ENCODE results near the gene IL24.
"Not testable (repeated sequence)": the region's sequence is repeated elsewhere in the genome, so short reads cannot be mapped to it uniquely, and the experiment has no call there.

The IL24 gene

GRCh38 chr1:206897175-206897574, at the start of gene IL24:
Gene IL24, plus strand, starts transcription at chr1:206897443. Its CDS starts 390 bp downstream, at chr1:206897833.
- DNase-seq = no peak

- no peak for DNase-seq
Observed at GRCh38 chr1:206847946-206848345, 49.3 kb upstream of the IL24 start.

DNA sequence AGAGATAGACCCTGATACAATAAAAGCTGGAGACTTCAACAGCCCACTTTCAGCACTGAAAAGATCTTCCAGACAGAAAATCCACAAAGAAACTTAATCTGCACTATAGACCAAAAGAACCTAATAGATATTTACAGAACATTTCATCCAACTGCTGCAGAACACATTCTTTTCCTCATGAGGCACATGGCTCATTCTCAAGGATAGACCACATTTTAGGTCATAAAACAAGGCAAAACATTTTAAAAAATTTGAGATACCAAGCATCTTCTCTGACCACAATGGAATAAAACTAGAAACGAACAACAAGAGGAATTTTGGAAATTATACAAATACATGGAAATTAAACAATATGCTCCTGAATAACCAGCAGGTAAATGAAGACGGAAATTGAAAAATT, 46.8 kb upstream of the IL24 start:
- DNase-seq = no peak

- no peak for DNase-seq
Observed at GRCh38 chr1:206851341-206852010, 45.8 kb upstream of the IL24 start.

- not testable (repeated sequence) for DNase-seq
Observed at GRCh38 chr1:206852662-206853061, 44.6 kb upstream of the IL24 start.

DNA sequence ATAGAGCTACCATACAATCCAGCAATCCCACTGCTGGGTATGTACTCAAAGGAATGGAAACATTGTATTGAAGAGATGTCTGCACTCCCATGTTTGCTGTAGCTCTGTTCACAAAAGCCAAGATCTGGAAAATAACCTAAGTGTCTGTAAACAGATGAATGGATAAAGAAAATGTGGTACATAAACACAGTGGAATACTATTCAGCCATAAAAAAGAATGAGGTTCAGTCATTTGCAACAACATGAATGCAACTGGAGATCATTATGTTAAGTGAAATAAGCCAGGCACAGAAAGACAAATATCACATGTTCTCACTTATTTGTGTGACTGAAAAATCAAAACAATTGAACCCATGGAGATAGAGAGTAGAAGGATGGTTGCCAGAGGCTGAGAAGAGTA, 43.5 kb upstream of the IL24 start:
- DNase-seq = not testable (repeated sequence)

GRCh38 chr1:206854401-206855129, 42.7 kb upstream of the IL24 start:
- DNase-seq = no peak

GRCh38 chr1:206855859-206856258, 41.4 kb upstream of the IL24 start:
- DNase-seq = no peak

- peak; percentile 23 for DNase-seq
Observed at GRCh38 chr1:206856674-206857464, 40.4 kb upstream of the IL24 start.

- peak; percentile 16 for DNase-seq
Observed at GRCh38 chr1:206859082-206859521, 38.1 kb upstream of the IL24 start.

DNA sequence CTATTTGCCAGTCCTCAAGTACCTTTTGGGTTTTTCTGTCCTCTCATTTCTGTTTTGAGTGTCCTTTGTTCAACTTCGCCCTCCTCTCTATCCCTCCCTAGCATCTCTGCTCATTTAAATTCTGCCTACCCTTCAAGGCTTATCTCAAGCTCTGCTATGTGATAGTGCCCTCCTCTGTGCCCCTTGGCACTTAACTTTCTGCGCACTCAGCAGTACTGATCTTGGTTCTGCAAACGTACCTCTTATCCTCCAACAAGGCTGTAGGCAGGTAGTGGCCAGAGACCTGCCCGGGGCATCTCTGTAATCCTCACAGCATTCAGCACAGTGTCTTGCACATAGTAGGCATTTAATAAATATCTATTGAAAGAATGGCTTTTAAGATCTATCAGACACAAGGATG, 37.1 kb upstream of the IL24 start:
- no peak for DNase-seq

GRCh38 chr1:206863266-206863665, 34.0 kb upstream of the IL24 start:
- no peak for DNase-seq

- DNase-seq = peak; percentile 82
Observed at GRCh38 chr1:206864939-206865671, 32.1 kb upstream of the IL24 start, which contains the start of gene IL20. Gene IL20, plus strand, starts transcription at chr1:206865623. Its CDS starts 230 bp downstream, at chr1:206865853.

DNA sequence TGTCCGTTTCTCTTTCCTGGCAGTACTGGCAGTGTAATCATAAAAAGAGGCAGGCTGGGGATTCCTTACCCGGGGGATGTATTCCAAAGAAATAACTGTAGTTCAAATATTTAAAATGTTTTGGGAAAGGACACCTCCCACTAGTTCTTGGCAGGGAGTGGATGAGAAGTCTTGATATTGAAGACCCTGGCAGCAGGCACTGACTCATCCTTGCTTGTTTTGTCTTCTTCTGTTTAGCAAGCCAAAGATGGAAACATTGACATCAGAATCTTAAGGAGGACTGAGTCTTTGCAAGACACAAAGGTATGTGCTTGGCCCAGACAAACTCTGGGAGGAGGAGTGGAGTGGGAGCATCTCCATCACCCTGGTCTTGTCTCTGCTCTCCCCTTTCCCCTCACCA, 31.2 kb upstream of the IL24 start:
- no peak for DNase-seq

- DNase-seq = no peak
Observed at GRCh38 chr1:206867239-206867638, 30.0 kb upstream of the IL24 start.

DNA sequence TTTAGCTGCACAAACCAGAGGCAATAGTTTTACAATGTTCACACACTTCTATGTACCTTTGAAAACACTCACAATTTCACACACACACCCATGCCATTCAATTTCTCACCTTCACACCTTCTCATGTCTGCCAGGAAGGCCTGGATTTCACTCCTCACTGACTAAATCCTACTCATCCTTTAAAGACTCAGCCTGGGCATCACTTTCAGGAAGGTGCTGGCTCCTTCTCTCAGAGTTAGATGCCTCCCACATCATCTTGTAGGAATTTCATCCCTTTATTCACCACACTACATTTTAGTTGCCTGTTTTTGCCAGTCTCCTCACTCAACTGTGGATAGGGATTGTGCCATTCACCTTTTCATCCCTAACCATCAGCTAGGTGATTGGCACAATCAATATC, 29.5 kb upstream of the IL24 start:
- DNase-seq = no peak

DNA sequence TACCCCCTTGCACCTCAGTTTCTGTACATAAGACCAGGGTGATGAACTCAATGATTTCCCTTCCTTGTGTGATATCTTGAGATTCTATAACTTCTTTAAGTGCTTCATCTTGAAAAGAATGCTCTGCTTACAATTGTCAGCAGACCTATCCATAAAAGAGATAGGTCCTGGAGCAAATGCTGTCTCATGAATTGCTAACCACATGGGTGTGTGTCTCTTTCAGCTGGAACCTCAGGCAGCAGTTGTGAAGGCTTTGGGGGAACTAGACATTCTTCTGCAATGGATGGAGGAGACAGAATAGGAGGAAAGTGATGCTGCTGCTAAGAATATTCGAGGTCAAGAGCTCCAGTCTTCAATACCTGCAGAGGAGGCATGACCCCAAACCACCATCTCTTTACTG, 29.0 kb upstream of the IL24 start:
- no peak for DNase-seq

GRCh38 chr1:206872139-206872538, 25.1 kb upstream of the IL24 start:
- no peak for DNase-seq

- DNase-seq = no peak
Observed at GRCh38 chr1:206873603-206874188, 23.5 kb upstream of the IL24 start.

- no peak for DNase-seq
Observed at GRCh38 chr1:206875752-206876377, 21.4 kb upstream of the IL24 start.

DNA sequence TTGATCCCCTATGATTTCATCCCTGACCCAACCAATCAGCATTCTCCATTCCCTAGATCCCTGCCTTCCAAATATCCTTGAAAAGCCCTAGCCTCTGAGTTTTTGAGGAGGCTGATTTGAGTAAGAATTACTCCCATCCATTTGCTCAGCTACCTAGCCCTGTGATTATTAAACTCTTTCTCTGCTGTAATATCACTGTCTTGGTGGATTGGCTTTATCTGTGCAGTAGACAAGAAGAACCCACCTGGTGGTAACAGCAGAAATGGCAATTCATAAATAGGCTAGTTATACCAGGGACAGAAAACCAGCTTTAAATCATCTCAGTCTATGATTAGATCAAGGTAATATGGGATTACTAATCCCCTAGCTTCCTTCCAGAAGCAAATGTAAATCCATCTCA, 18.8 kb upstream of the IL24 start:
- DNase-seq = no peak

DNA sequence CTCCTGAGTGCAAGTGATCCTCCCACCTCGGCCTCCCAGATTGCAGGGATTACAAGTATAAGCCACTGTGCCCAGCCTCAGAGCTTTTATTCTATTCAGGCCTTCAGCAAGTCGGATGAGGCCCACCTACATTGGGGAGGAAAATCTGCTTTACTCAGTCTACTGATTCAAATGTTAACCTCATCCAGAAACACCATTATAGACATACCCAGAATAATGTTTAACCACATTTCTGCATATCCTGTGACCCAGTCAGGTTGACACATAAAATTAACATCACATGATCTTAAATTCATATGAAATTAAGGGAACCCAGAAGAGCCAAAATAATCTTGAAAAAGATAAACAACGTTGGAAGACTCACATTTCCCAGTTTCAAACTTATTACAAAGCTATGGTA, 16.9 kb upstream of the IL24 start:
- DNase-seq = no peak
